Measurements from ENCODE around the gene CLOCK. TPM values are rescaled to one million over a fixed set of nuclear protein-coding genes. Genes with fewer than 3 reads are reported as not detected.

CLOCK gene
- total and polyA plus RNA-seq, 9 donors = 8.5 to 17.4 (median 14.6) TPM

Other genes with a start within 250 kb of the CLOCK start
- 11.1 TPM for gene SRD5A3, start 200.7 kb downstream of the CLOCK start, total RNA-seq
- gene SRD5A3, start 200.7 kb downstream of the CLOCK start, polyA plus RNA-seq (ENCODE audit: insufficient read depth in 1 of 8, insufficient read length in 8 of 8, low replicate concordance in 1 of 8) = 10 to 100 TPM; 11.3 to 22.2 (median 13.8) TPM
- gene TMEM165, start 151.0 kb downstream of the CLOCK start, total RNA-seq = 46.5 TPM
- gene TMEM165, start 151.0 kb downstream of the CLOCK start, polyA plus RNA-seq (ENCODE audit: insufficient read depth in 1 of 8, insufficient read length in 8 of 8, low replicate concordance in 1 of 8) = 10 to 100 TPM; 36.6 to 51.9 (median 46.6) TPM
- not detected for gene PDCL2, start 45.3 kb upstream of the CLOCK start, total RNA-seq
- not detected for gene PDCL2, start 45.3 kb upstream of the CLOCK start, polyA plus RNA-seq (ENCODE audit: insufficient read depth in 1 of 8, insufficient read length in 8 of 8, low replicate concordance in 1 of 8)
- gene NMU, start 89.4 kb upstream of the CLOCK start, total RNA-seq = 1.2 TPM
- gene NMU, start 89.4 kb upstream of the CLOCK start, polyA plus RNA-seq (ENCODE audit: insufficient read depth in 1 of 8, insufficient read length in 8 of 8, low replicate concordance in 1 of 8) = 1 to 10 TPM in 4 of 8 donors, under 1 TPM in 4; 0.34 to 2.5 (median 1.1) TPM